Stimulated activated CD8-positive, alpha-beta memory T cell treated with anti-CD3 and anti-CD28 coated beads, Interleukin-15, amount 100 ng/mL, for 24 hours (primary cell): ENCODE measurements around the gene MYO19.
"Not testable (repeated sequence)": the region's sequence is repeated elsewhere in the genome, so short reads cannot be mapped to it uniquely, and the experiment has no call there.

Experiments
- DNase-seq: peaks from one replicate; pipeline ENCODE4 v3.0.0-alpha.2; 2020; ENCODE audit warnings: low read depth

MYO19 gene

GRCh38 chr17:36461330-36462110, 73.1 kb downstream of the MYO19 start:
- DNase-seq, result no peak

- DNase-seq, result no peak
These were observed 74.3 kb downstream of the MYO19 start for GRCh38 chr17:36460265-36460937.

- no peak for DNase-seq
These were observed 75.1 kb downstream of the MYO19 start for GRCh38 chr17:36459601-36460000.

- DNase-seq, result no peak
These were observed 75.6 kb downstream of the MYO19 start for GRCh38 chr17:36459045-36459444.

GRCh38 chr17:36457701-36458100, 77.0 kb downstream of the MYO19 start:
- DNase-seq, result not testable (repeated sequence)

GRCh38 chr17:36452888-36453287, 81.8 kb downstream of the MYO19 start:
- DNase-seq, result not testable (repeated sequence)

- DNase-seq, result not testable (repeated sequence)
These were observed 84.7 kb downstream of the MYO19 start for GRCh38 chr17:36449997-36450396.
